Common myeloid progenitor, CD34-positive (primary cell): ENCODE measurements around the gene ANKS6.

Experiments used
- CTCF ChIA-PET: fragments of 350-600 bp; sonication (Branson Sonifier 250); formaldehyde crosslinking; loops from one replicate; lab custom pipeline; 2021; ENCODE audit warnings: antibody characterized with exemption; lab: Charles Lee
- POLR2A ChIA-PET: fragments of 350-600 bp; sonication (Branson Sonifier 250); formaldehyde crosslinking; loops from one replicate; lab custom pipeline; 2021; ENCODE audit warnings: antibody characterized with exemption; lab: Charles Lee
- DNase-seq, 3 donors: peaks; one replicate each; pipeline versions ENCODE4 v3.0.0 to v3.0.0-alpha.2; 2013
- H3K27ac ChIP-seq, 2 experiments: 1 replicate in 1 of 2; 2 replicates in 1 of 2; pipeline ENCODE4 v1.7.0; 2013; ENCODE audit warnings: inconsistent platforms in 2 of 2, low read length in 2 of 2, mild to moderate bottlenecking in 2 of 2, low read depth in 1 of 2, moderate library complexity in 1 of 2; ENCODE audit not compliant: severe bottlenecking in 2 of 2, insufficient read depth in 1 of 2, poor library complexity in 1 of 2
- H3K27me3 ChIP-seq, 5 experiments: replicated peaks in 2 of 5; 1 replicate in 3 of 5; 2 replicates in 2 of 5; pipeline versions ENCODE4 v1.6.1 to v1.7.0; 2013; ENCODE audit warnings: low read length in 4 of 5, mild to moderate bottlenecking in 2 of 5, moderate library complexity in 2 of 5, inconsistent platforms in 1 of 5; ENCODE audit not compliant: insufficient read depth in 5 of 5, control insufficient read depth in 4 of 5
- H3K36me3 ChIP-seq, 4 experiments: 1 replicate in 2 of 4; 2 replicates in 2 of 4; pipeline versions ENCODE4 v1.6.1 to v1.7.0; 2013; ENCODE audit warnings: low read length in 3 of 4, control low read depth in 1 of 4, mild to moderate bottlenecking in 1 of 4; ENCODE audit not compliant: control insufficient read depth in 4 of 4, insufficient read depth in 4 of 4
- H3K4me1 ChIP-seq, 4 experiments: 1 replicate in 3 of 4; 2 replicates in 1 of 4; pipeline versions ENCODE4 v1.6.1 to v1.7.1; 2013; ENCODE audit warnings: low read length in 3 of 4, mild to moderate bottlenecking in 3 of 4, control low read depth in 1 of 4, inconsistent platforms in 1 of 4, moderate library complexity in 1 of 4; ENCODE audit not compliant: control insufficient read depth in 4 of 4, insufficient read depth in 4 of 4; ENCODE audit errors: control extremely low read depth in 1 of 4
- H3K4me3 ChIP-seq, 7 experiments: 1 replicate in 4 of 7; 2 replicates in 3 of 7; pipeline versions ENCODE4 v1.5.1 to v1.7.0; 2013; ENCODE audit warnings: mild to moderate bottlenecking in 7 of 7, low read length in 6 of 7, moderate library complexity in 6 of 7, inconsistent platforms in 2 of 7, low read depth in 2 of 7, control low read depth in 1 of 7; ENCODE audit not compliant: insufficient read depth in 4 of 7, control insufficient read depth in 1 of 7; ENCODE audit errors: extremely low read depth in 1 of 7
- H3K9me3 ChIP-seq, 5 experiments: 1 replicate in 4 of 5; 2 replicates in 1 of 5; pipeline versions ENCODE4 v1.6.1 to v1.7.1; 2013; ENCODE audit warnings: low read length in 4 of 5, mild to moderate bottlenecking in 2 of 5, inconsistent platforms in 1 of 5, low read depth in 1 of 5, moderate library complexity in 1 of 5; ENCODE audit not compliant: control insufficient read depth in 4 of 5, insufficient read depth in 2 of 5; ENCODE audit errors: control extremely low read depth in 1 of 5
- WGBS: methylation state at CpG from one replicate; pipeline ENCODE4 v1.1.5; 2013; ENCODE audit not compliant: insufficient coverage; 5-methylcytosine and 5-hydroxymethylcytosine counted together

ANKS6 gene

DNA sequence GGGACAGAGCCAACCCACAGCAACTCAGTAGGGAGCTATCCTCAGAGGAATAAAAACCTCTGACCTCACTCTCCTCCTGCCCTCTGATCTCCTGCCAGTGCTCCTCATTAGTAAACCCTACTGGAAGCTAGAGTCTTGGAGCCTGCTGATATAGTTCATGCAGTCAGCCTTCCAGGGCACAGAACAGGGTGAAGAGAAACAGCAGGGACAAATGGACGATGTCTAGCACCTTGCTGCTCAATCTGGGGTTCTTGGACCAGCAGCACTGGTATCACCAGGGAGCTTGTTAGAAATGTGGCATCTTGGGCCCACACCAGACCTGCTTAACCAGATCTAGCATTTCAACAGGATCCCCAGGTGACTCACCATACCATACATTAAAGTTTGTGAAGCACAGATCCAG is 5.6 kb upstream of the ANKS6 start:
- H3K27me3 ChIP-seq: peaks cover 0 to 2% (median 0%) of the 10 kb centered on the region in 5 experiments
- no peak for DNase-seq
- 100% methylated on average over 1 of the region's 1 CpG for WGBS
- ChIA-PET POLR2A (no interaction called here), CTCF (interaction anchor here (1.1 kb wide), 1 partner anchor 15 kb away, joined by 3 read pairs; no protein-coding TSS in a partner anchor)
- no peak overlapping the region for H3K27ac ChIP-seq
- peaks cover 0 to 5% (median 1%) of the 10 kb centered on the region in 4 experiments for H3K4me1 ChIP-seq
- H3K36me3 ChIP-seq: no peaks in the 10 kb centered on the region
- H3K9me3 ChIP-seq: peaks cover 0 to 9% (median 0%) of the 10 kb centered on the region in 5 experiments
- H3K4me3 ChIP-seq: no peak overlapping the region

DNA sequence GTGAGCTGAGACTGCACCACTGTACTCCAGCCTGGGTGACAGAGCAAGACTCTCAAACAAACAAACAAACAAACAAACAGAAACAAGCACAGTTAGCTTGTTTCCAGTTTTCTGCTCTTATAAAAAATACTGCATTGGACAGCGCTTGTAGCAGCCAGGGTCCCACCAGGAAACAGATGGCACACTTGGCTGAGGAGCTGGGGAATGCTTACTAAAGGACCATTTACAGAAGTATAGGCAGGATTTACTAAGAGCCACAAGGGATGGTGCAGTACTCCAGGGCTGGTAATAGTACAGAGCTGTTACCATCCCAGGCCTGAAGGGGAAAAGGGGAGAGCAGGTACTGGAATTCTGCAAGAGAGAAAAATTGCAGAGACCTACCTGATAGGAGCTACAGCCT is 5.2 kb upstream of the ANKS6 start:
- Histone ChIP-seq H3K27me3 (peaks cover 0 to 2% (median 0%) of the 10 kb centered on the region in 5 experiments), H3K4me3 (no peak overlapping the region), H3K4me1 (peaks cover 0 to 8% (median 5%) of the 10 kb centered on the region in 4 experiments), H3K27ac (no peak overlapping the region), H3K9me3 (peaks cover 0 to 9% (median 0%) of the 10 kb centered on the region in 5 experiments), H3K36me3 (no peaks in the 10 kb centered on the region)
- ChIA-PET POLR2A (interaction anchor here (0.6 kb wide), 2 partner anchors 334 to 431 kb away, joined by 3 to 10 read pairs; no protein-coding TSS in a partner anchor), CTCF (interaction anchor here (1.1 kb wide), 1 partner anchor 15 kb away, joined by 3 read pairs; no protein-coding TSS in a partner anchor)
- WGBS: 73% methylated on average over 1 of the region's 1 CpG
- DNase-seq: no peak

DNA sequence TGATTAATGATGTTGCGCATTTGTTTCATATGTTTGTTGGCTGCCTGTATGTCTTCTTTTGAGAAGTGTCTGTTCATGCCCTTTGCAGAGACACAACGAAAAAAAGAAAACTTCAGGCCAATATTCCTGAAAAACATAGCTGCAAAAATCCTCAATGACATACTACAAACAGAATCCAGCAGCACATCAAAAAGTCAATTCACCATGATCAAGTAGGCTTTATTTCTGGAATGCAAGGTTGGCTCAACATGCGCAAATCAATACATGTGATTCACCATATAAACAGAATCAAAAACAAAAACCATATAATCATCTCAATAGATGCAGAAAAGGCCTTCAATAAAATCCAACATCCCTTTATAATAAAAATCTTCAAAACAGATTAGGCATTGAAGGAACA is 1.9 kb upstream of the ANKS6 start:
- Histone ChIP-seq H3K36me3 (no peaks in the 10 kb centered on the region), H3K27me3 (no peaks in the 10 kb centered on the region), H3K27ac (no peak overlapping the region), H3K4me3 (no peak overlapping the region), H3K4me1 (peaks cover 0 to 17% (median 12%) of the 10 kb centered on the region in 4 experiments), H3K9me3 (peaks cover 0 to 9% (median 0%) of the 10 kb centered on the region in 5 experiments)
- ChIA-PET POLR2A (no interaction called here), CTCF (interaction anchor here (1.0 kb wide), 1 partner anchor 15 kb away, joined by 3 read pairs; no protein-coding TSS in a partner anchor)
- WGBS: 100% methylated on average over 3 of the region's 3 CpGs
- no peak for DNase-seq

DNA sequence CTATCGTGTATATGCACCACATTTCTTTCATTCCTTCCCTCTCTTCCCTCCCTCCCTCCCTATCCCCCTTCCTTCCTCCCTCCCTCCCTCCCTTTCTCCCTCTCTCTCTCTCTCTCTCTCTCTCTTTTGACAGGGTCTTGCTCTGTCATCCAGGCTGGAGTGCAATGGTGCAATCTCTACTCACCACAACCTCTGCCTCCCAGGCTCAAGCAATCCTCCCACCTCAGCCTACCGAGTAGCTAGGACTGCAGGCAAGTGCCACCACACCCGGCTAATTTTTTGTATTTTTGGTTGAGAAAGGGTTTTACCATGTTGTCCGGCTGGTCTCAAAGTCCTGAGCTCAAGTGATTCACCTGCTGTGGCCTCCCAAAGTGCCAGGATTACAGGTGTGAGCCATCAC is 1.1 kb upstream of the ANKS6 start:
- Histone ChIP-seq H3K9me3 (peaks cover 0 to 9% (median 0%) of the 10 kb centered on the region in 5 experiments), H3K36me3 (no peaks in the 10 kb centered on the region), H3K4me1 (peaks cover 0 to 17% (median 12%) of the 10 kb centered on the region in 4 experiments), H3K27me3 (no peaks in the 10 kb centered on the region), H3K27ac (no peak overlapping the region), H3K4me3 (no peak overlapping the region)
- ChIA-PET CTCF (no interaction called here), POLR2A (no interaction called here)
- no peak for DNase-seq
- WGBS: 100% methylated on average over 2 of the region's 4 CpGs

DNA sequence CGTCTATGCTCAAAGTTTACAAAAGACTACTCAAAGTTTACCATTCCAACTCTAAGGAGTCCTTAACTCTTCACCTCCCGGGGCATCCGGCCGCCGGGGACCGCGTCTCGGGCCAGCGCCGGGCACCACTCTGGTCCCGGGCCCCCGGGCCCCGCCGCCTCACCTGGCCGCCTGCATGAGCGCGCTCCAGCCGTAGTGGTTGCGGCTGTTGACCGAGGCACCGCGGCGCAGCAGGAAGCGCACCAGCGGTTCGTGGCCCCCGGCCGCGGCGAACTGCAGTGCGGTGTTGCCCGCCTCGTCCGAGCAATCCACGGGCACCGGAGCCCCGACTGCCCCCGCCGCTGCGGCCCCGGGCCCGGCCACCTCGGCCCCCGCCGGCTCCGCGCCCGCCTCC is 388 bp downstream of the ANKS6 start:
- Histone ChIP-seq H3K27ac (no peak overlapping the region), H3K4me1 (peaks cover 0 to 18% (median 12%) of the 10 kb centered on the region in 4 experiments), H3K9me3 (peaks cover 0 to 9% (median 0%) of the 10 kb centered on the region in 5 experiments), H3K36me3 (no peaks in the 10 kb centered on the region), H3K4me3 (peak overlapping the region; percentile 45 to 82 (median 69)), H3K27me3 (no peaks in the 10 kb centered on the region)
- 0% methylated on average over 48 of the region's 48 CpGs for WGBS
- ChIA-PET CTCF (interaction anchor here (1.1 to 3.5 kb wide), 3 partner anchors 9 to 20 kb away, joined by 3 to 10 read pairs (median 10); no protein-coding TSS in a partner anchor), POLR2A (no interaction called here)
- DNase-seq: no peak

DNA sequence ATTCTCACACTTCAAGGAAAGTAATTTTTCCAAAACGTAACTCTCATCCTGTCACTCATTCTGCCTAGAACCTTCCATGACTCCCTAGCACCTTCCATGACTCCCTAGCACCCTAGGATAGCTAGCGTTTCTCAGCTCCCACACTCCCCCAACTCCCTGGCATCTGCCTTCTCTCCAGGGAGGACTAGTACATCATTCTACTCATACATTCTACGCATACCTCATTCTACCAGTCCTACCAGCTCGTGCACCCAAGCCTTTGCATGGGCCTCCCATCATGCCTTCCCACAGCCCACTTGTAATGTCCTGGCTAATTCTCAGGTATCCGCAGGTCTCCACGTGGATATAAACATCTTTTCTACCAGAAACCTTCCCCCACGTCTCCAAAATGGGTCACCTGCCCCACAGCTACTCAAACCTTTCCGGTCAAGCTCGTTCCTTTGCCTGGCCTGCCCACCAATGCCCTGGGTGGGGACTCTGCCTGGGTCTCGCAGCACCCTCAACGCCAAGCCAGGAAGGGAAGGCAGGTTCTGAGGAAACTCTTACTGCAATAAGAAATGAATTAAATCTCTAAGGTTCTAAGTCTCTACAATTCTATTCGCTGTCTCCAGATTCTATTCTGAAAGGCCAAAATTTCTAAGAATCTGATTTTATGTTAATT is 930 bp downstream of the ANKS6 start:
- WGBS: 79% methylated on average over 10 of the region's 12 CpGs
- CTCF ChIA-PET: interaction anchor here (0.9 to 3.5 kb wide), 5 partner anchors 9 to 481 kb away, joined by 3 to 10 read pairs (median 3); no protein-coding TSS in a partner anchor

DNA sequence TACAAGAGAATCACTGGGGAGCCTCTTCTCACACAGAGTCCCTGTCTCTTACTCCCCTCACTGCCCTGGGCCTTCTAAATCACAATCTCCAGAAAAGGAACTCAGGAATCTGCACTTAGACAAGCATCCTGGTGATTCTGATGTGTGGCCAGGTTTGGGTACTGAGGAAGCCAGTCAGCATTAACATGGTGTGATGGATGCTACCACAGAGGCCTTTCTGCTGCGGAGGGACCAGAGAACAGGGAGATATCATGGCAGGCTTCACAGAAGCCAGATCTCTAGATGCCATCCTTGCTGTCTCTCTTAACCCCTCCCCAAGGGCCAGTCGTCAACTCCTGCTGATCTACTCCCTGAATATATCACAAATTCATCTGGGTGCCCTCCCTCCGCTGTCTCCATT is 1.6 kb downstream of the ANKS6 start:
- no peak overlapping the region for H3K27ac ChIP-seq
- peaks cover 0 to 19% (median 12%) of the 10 kb centered on the region in 4 experiments for H3K4me1 ChIP-seq
- H3K36me3 ChIP-seq: peaks cover 0 to 8% (median 2%) of the 10 kb centered on the region in 4 experiments
- ChIA-PET POLR2A (no interaction called here), CTCF (interaction anchor here (0.9 to 3.5 kb wide), 5 partner anchors 8 to 481 kb away, joined by 3 to 10 read pairs (median 3); no protein-coding TSS in a partner anchor)
- no peak for DNase-seq
- no peaks in the 10 kb centered on the region for H3K27me3 ChIP-seq
- no peak overlapping the region for H3K4me3 ChIP-seq
- 94% methylated on average over 3 of the region's 3 CpGs for WGBS
- peaks cover 0 to 9% (median 0%) of the 10 kb centered on the region in 5 experiments for H3K9me3 ChIP-seq

More for the DNA sequence above, 930 bp downstream of the ANKS6 start:
- peaks cover 0 to 2% (median 0%) of the 10 kb centered on the region in 4 experiments for H3K36me3 ChIP-seq
- peaks cover 0 to 19% (median 12%) of the 10 kb centered on the region in 4 experiments for H3K4me1 ChIP-seq
- H3K27me3 ChIP-seq: no peaks in the 10 kb centered on the region
- peaks cover 0 to 9% (median 0%) of the 10 kb centered on the region in 5 experiments for H3K9me3 ChIP-seq
- no peak for DNase-seq
- H3K4me3 ChIP-seq: peak overlapping the region; percentile 45 to 82 (median 69)
- H3K27ac ChIP-seq: no peak overlapping the region
- POLR2A ChIA-PET: no interaction called here
